HPDE6-E6E7 (cell line): Measurements from ENCODE around the gene NRARP.
"Not testable (repeated sequence)": the region's sequence is repeated elsewhere in the genome, so short reads cannot be mapped to it uniquely, and the experiment has no call there.

Experiments
- DNase-seq: peaks from one replicate; pipeline ENCODE4 v3.0.0; 2011; ENCODE audit warnings: missing footprints; ENCODE audit errors: extremely low spot score

The NRARP gene

GRCh38 chr9:137262909-137263285, 39.2 kb downstream of the NRARP start:
- DNase-seq = no peak

GRCh38 chr9:137262173-137262908, 39.7 kb downstream of the NRARP start:
- DNase-seq = not testable (repeated sequence)

GRCh38 chr9:137256856-137257255, 45.2 kb downstream of the NRARP start:
- DNase-seq = no peak

- no peak for DNase-seq
These were observed 45.7 kb downstream of the NRARP start for GRCh38 chr9:137256362-137256761.

- no peak for DNase-seq
These were observed 46.5 kb downstream of the NRARP start for GRCh38 chr9:137255448-137256114.

GRCh38 chr9:137254624-137255447, 47.2 kb downstream of the NRARP start, which contains the start of gene NELFB:
TSS of gene NELFB (plus strand) at chr9:137255327.
- peak; percentile 95 for DNase-seq

GRCh38 chr9:137253717-137254623, 48.1 kb downstream of the NRARP start:
- DNase-seq = no peak

GRCh38 chr9:137252555-137253506, 49.2 kb downstream of the NRARP start:
- no peak for DNase-seq

- no peak for DNase-seq
These were observed 50.4 kb downstream of the NRARP start for GRCh38 chr9:137251490-137252268.

GRCh38 chr9:137251194-137251461, 50.9 kb downstream of the NRARP start, which contains the start of gene STPG3:
TSS of gene STPG3 (plus strand) at chr9:137251286. CDS start at chr9:137251287, 1 bp downstream.
- DNase-seq = no peak

GRCh38 chr9:137250329-137251193, 51.5 kb downstream of the NRARP start:
- no peak for DNase-seq
